HepG2 (cell line): Measurements from ENCODE around the gene ACSS3. TPM values are rescaled to one million over a fixed set of nuclear protein-coding genes. Genes with fewer than 3 reads are reported as not detected.

Experiments
- ASH2L ChIP-seq: fragments of 300-600, 200-600 bp; sonication (generic); IDR thresholded peaks from 2 replicates; pipeline ENCODE4 v1.7.0; 2017; ENCODE audit warnings: low read depth, mild to moderate bottlenecking, moderate library complexity, mixed read lengths, low read length; ENCODE audit not compliant: insufficient read length
- BATF2 ChIP-seq: sonication (generic); formaldehyde crosslinking; IDR thresholded peaks from 2 replicates; pipeline ENCODE4 v1.8.0; 2022; ENCODE audit warnings: mild to moderate bottlenecking, missing genetic modification reagents, moderate library complexity
- CBX5 ChIP-seq: sonication (generic); formaldehyde crosslinking; IDR thresholded peaks from 2 replicates; pipeline ENCODE4 v1.4.0; 2020; ENCODE audit warnings: missing genetic modification reagents, borderline replicate concordance
- CC2D1A ChIP-seq: sonication (generic); formaldehyde crosslinking; IDR thresholded peaks from 2 replicates; pipeline ENCODE4 v1.8.1; 2023; ENCODE audit warnings: mild to moderate bottlenecking, missing genetic modification reagents
- DPF2 ChIP-seq: sonication (generic); formaldehyde crosslinking; IDR thresholded peaks from 2 replicates; pipeline ENCODE4 v1.4.0; 2020; ENCODE audit warnings: mild to moderate bottlenecking, low read depth, missing genetic modification reagents, borderline replicate concordance
- ETS1 ChIP-seq: sonication (generic); formaldehyde crosslinking; IDR thresholded peaks from 2 replicates; pipeline ENCODE4 v1.4.0; 2020; ENCODE audit warnings: missing genetic modification reagents
- FOXA1 ChIP-seq, 2 experiments: fragments of 450-650 bp in 1 of 2; sonication (generic) in 1 of 2; formaldehyde crosslinking in 1 of 2; IDR thresholded peaks; 2 replicates each; pipeline versions ENCODE4 v1.4.0 to v1.6.1; 2016 to 2020; ENCODE audit warnings: missing genetic modification reagents in 1 of 2
- FOXP4 ChIP-seq: sonication (generic); formaldehyde crosslinking; IDR thresholded peaks from 2 replicates; pipeline ENCODE4 v1.4.0; 2020; ENCODE audit warnings: missing genetic modification reagents
- GATAD2A ChIP-seq: IDR thresholded peaks from 2 replicates; pipeline ENCODE4 v1.6.1; 2016
- IRF2 ChIP-seq: IDR thresholded peaks from 2 replicates; pipeline ENCODE4 v1.6.1; 2018; ENCODE audit warnings: missing genetic modification reagents, missing compliant biosample characterization
- MIER3 ChIP-seq: IDR thresholded peaks from 2 replicates; pipeline ENCODE4 v1.6.1; 2016; ENCODE audit warnings: missing compliant biosample characterization, borderline replicate concordance
- NKX3-1 ChIP-seq: sonication (generic); formaldehyde crosslinking; IDR thresholded peaks from 2 replicates; pipeline ENCODE4 v1.5.0; 2020; ENCODE audit warnings: missing genetic modification reagents
- POGZ ChIP-seq: sonication (generic); formaldehyde crosslinking; IDR thresholded peaks from 2 replicates; pipeline ENCODE4 v1.4.0; 2020; ENCODE audit warnings: mild to moderate bottlenecking, missing genetic modification reagents
- RBFOX2 ChIP-seq: fragments of 200-400 bp; formaldehyde crosslinking; IDR thresholded peaks from 2 replicates; pipeline ENCODE4 v1.6.1; 2017; ENCODE audit warnings: low read depth, mild to moderate bottlenecking, low read length
- RXRB ChIP-seq: IDR thresholded peaks from 2 replicates; pipeline ENCODE4 v1.6.1; 2016; ENCODE audit warnings: borderline replicate concordance, missing genetic modification reagents, missing compliant biosample characterization
- STAG1 ChIP-seq: sonication (generic); formaldehyde crosslinking; IDR thresholded peaks from 2 replicates; pipeline ENCODE4 v1.4.0; 2020; ENCODE audit warnings: missing genetic modification reagents
- ZFP36 ChIP-seq: fragments of 150-350 bp; IDR thresholded peaks from 2 replicates; pipeline ENCODE4 v1.6.1; 2018; ENCODE audit warnings: borderline replicate concordance, low read length, low read depth; ENCODE audit not compliant: partially characterized antibody
- ZNF816 ChIP-seq: sonication (generic); formaldehyde crosslinking; IDR thresholded peaks from 2 replicates; pipeline ENCODE4 v1.8.0; 2022; ENCODE audit warnings: missing genetic modification reagents, mild to moderate bottlenecking, borderline replicate concordance
- ZZZ3 ChIP-seq: sonication (generic); formaldehyde crosslinking; IDR thresholded peaks from 2 replicates; pipeline ENCODE4 v1.4.0; 2020; ENCODE audit warnings: missing genetic modification reagents, mild to moderate bottlenecking, borderline replicate concordance
- polyA plus RNA-seq, 8 experiments: library from polyadenylated mRNA; depleted of rRNA in 3 of 8; stranded (reverse) in 7 of 8; unstranded in 1 of 8; fragments of >200 nt; fragmentation: Illumina TruSeq in 4 of 8; extraction: Trizol in 4 of 8; gene quantifications; 2 replicates each; pipeline versions ENCODE4 v1.2.1 to v1.2.3, GENCODE V29; 2011 to 2016; ENCODE audit warnings: low read depth in 4 of 8, missing spikeins in 1 of 8, mixed read lengths in 1 of 8; ENCODE audit not compliant: insufficient read depth in 1 of 8
- total RNA-seq, 5 experiments: library from RNA; depleted of rRNA; stranded (reverse); fragments of >200 nt; fragmentation: Illumina TruSeq; extraction: Trizol; gene quantifications; 2 replicates each; pipeline ENCODE4 v1.2.3, GENCODE V29; 2016; ENCODE audit warnings: low read depth in 1 of 5
- TF ChIP-seq, protein P1 (sequence below): sonication (generic); formaldehyde crosslinking; IDR thresholded peaks from 2 replicates; pipeline ENCODE4 v1.8.0; 2022; ENCODE audit warnings: missing genetic modification reagents, mild to moderate bottlenecking, inconsistent platforms, borderline replicate concordance
- TF ChIP-seq, protein P2 (sequence below): sonication (generic); formaldehyde crosslinking; IDR thresholded peaks from 2 replicates; pipeline ENCODE4 v1.8.1; 2023; ENCODE audit warnings: mild to moderate bottlenecking, missing genetic modification reagents

The ACSS3 gene
- total and polyA plus RNA-seq, 2 of the 13 experiments (the other 11 are each of a cell fraction or from before 2014, with no cell fraction given) = 79.5 to 86.3 TPM

DNA sequence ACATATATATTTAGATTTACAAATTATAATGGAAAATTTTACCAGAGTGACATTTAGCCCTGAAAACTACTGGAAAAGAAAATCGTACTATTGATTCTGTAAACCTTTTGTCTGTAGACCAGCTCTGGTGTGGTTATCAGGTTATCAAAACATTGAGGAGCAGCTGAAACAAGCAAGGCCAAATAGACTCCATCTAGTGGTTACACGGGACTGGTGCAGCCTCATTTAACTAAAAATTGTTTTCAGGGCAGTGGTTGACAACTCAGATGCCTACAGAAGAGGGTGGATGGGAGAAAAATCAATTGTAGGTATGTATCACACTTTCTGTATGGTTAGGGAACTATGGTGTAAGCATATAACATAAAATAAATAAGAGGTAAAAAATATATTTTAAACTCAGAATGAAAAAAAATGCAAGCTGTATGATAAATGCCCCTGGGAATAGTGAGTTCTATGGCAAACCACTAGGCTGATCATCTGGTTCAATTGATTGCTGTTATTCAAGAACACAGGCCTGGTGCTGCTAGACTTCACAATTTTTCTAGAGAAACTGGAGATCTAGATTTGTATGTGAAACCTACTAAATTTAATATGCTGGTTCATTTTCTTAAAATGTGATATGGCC lies 51.2 kb downstream of the ACSS3 start (continued):
- 0 out of 2 replicates have a peak, but pooled peaks have one; percentile 32 for TF ChIP-seq ZNF816 (CRISPR knock-in tag)
- no peak for TF ChIP-seq FOXA1 (IDR thresholded peaks at IDR 0.05)
- TF ChIP-seq FOXA1 (CRISPR knock-in tag; IDR thresholded peaks at IDR 0.05) = 0 out of 2 replicates have a peak, but pooled peaks have one; percentile 18
- no peak for TF ChIP-seq CC2D1A (CRISPR knock-in tag)
- TF ChIP-seq, protein P1, sequence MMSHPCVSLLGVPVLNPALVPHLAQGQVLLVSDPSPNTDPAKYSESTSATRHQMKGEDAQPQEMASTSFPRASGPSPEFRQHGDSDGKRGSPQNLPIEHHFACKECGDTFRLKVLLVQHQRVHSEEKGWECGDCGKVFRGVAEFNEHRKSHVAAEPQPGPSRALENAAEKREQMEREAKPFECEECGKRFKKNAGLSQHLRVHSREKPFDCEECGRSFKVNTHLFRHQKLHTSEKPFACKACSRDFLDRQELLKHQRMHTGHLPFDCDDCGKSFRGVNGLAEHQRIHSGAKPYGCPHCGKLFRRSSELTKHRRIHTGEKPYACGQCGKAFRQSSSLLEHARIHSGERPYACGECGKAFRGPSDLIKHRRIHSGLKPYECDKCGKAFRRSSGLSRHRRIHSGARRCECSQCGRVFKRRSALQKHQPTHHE (CRISPR knock-in tag) = no peak
- no peak for TF ChIP-seq NKX3-1 (CRISPR knock-in tag)
- TF ChIP-seq ASH2L = no peak
- TF ChIP-seq FOXP4 (CRISPR knock-in tag) = 0 out of 2 replicates have a peak, but pooled peaks have one; percentile 16
- TF ChIP-seq ZZZ3 (CRISPR knock-in tag) = no peak
- peak; percentile 51 for TF ChIP-seq POGZ (CRISPR knock-in tag)
- TF ChIP-seq CBX5 = no peak
- no peak for TF ChIP-seq ETS1 (CRISPR knock-in tag)
- no peak for TF ChIP-seq ZFP36
- TF ChIP-seq BATF2 (CRISPR knock-in tag) = no peak
- TF ChIP-seq RXRB (CRISPR knock-in tag) = peak; percentile 35; the same call in 1 of the 2 replicates
- TF ChIP-seq GATAD2A (CRISPR knock-in tag) = peak; percentile 66
- TF ChIP-seq RBFOX2 = no peak
- peak; percentile 71 for TF ChIP-seq STAG1 (CRISPR knock-in tag)
- TF ChIP-seq, protein P2, sequence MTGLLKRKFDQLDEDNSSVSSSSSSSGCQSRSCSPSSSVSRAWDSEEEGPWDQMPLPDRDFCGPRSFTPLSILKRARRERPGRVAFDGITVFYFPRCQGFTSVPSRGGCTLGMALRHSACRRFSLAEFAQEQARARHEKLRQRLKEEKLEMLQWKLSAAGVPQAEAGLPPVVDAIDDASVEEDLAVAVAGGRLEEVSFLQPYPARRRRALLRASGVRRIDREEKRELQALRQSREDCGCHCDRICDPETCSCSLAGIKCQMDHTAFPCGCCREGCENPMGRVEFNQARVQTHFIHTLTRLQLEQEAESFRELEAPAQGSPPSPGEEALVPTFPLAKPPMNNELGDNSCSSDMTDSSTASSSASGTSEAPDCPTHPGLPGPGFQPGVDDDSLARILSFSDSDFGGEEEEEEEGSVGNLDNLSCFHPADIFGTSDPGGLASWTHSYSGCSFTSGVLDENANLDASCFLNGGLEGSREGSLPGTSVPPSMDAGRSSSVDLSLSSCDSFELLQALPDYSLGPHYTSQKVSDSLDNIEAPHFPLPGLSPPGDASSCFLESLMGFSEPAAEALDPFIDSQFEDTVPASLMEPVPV = no peak
- 0 out of 2 replicates have a peak, but pooled peaks have one; percentile 47 for TF ChIP-seq MIER3 (CRISPR knock-in tag)
- peak; percentile 64; the same call in 1 of the 2 replicates for TF ChIP-seq IRF2 (CRISPR knock-in tag)
- TF ChIP-seq DPF2 (CRISPR knock-in tag) = no peak
